Choroid plexus epithelial cell (primary cell): ENCODE data around the gene TMEM191C.
"Not testable (repeated sequence)": the region's sequence is repeated elsewhere in the genome, so short reads cannot be mapped to it uniquely, and the experiment has no call there.

Experiments
- DNase-seq: peaks from one replicate; pipeline ENCODE4 v3.0.0-alpha.2; 2010; ENCODE audit warnings: low read depth
- H3K4me3 ChIP-seq: 2 replicates; pipeline ENCODE4 v1.5.1; 2011; ENCODE audit warnings: low read depth, mild to moderate bottlenecking, control low read depth, low read length, moderate library complexity

Gene TMEM191C

DNA sequence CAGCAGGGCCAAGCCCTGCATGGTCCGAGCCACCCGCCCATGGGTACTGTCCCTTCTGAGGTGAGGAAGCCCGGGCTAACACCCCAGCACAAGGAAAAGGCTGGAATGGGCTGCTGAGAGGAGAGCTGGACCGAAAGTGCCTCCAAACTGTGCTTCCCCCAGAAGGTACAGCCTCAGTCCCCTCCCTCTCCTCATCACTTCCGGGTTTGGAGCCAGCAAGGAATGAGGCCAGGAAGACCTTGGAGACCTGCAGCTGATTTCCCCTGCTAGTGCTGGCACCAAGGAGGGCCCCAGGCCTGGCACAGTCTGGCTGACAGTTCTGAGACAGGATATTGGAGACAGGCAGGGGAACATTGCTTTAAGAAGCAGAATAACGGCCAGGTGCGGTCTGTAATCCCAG lies 31.3 kb downstream of the TMEM191C start:
- DNase-seq, H3K4me3 ChIP-seq: not testable (repeated sequence)

DNA sequence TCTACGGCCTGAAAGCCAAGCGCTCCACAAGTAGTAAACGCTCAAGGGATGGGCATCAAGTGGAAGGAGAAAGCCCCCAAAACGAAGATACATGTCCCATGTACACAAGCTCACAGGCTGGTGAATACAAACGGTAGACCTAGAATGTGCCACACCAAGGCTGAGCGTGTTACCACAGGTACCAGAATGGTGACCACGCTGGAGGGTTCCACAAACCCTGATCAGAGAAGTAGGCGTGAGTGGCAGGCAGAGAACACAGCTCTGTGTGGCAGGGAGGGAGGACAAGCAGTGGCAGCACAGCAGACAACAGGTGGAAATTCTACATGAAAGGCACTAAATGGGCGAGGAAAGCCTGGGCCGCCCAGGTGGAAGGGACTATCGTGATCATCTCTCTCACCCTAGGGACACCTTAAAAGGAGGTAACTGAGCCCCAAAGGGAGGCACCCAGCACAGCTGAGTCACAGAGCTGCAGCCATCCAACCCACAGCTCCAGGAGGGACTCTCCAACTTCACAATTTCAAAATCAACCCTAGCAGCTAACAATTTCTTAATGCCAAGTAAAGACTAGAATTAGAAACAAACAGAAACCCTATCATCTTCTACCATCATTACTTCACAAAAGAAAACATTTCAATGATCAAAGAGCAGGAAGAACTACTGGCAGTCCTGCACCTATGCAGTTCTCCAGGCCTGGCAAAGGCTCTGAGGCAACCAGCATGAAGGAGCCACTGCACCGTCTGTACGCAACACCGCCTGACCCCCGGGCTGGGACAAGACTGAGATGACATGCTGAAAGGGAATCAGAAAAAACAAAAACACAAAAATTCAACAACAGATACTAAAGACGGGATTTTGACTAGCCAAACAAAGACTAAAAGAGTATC lies 32.7 kb downstream of the TMEM191C start:
- H3K4me3 ChIP-seq, DNase-seq: not testable (repeated sequence)

DNA sequence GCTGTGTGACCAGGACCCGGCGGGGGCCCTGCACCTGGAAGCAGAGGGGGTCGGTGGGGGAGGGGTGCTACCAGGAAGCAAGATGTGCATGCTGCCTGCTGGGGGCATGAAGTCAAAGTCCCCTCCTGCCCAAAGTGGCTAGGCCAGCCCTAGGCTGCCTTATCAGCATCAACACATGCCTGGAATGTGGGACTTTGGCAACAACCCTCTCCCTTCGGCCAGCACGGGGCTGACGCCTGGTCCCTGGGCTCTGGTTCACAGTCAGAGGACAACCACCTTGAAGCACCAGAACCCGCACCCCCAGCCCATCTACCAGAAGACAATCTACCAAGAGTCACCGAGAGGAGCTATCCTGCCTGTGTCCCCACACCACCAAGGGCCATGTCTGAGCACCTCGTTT lies 43.2 kb downstream of the TMEM191C start:
- not testable (repeated sequence) for H3K4me3 ChIP-seq, DNase-seq

DNA sequence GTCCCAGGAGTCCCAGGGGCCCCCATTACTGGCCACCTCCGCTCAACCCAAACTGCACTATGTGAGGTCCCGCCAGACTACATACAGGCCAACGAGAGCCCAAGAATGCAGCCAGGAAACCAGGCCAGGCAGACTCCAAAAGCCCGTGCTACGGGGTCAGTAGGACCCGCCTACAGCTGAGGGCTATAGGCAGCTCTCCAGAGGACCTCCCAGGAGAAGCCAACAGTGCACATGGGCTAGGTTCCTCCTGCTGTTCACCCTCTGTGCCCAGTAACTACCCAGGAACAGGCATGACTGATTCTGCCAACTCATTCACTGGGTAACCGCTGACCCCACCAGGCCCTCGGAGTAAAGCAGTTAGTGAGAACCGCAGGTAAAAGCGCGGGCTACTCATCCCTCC lies 44.8 kb downstream of the TMEM191C start:
- H3K4me3 ChIP-seq, DNase-seq: not testable (repeated sequence)

DNA sequence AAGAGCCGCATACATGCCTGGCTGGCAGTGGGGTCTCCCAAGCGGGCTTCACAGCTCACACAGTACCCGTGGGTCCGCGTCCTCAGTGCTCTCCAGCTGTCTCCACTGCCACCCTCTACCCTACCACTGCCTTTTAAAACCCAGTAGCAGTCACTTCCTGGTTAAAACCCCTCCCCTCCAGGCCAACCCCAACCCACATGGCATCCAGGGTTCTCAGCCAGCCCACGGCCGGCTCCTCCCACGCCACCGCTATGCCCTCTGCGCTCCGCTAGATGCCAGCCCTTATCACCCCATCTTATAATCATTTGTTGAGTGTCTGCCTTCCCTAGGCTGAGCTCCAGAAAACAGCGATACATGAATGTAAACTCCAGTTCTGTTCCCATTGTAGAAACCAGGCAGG lies 46.9 kb downstream of the TMEM191C start:
- not testable (repeated sequence) for H3K4me3 ChIP-seq, DNase-seq

DNA sequence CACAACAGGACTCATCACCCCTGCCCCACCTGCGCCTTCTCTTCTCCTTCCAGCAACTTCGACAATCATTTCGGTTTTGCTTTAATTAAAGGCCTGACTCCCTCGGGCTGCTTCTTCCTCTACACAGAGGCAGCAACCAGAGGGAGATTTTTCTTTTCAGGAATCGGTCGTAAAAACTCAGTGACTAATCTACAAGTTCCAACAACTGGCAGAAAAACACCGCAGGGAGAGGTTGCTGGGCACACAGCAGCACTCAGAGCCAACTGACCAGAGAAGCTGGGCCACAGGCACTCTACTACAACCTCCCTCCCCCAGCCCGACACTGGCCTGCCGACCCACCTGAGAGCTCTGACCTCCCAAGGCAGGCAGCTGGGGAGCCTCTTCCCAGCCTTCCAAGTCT lies 48.0 kb downstream of the TMEM191C start:
- not testable (repeated sequence) for DNase-seq, H3K4me3 ChIP-seq

DNA sequence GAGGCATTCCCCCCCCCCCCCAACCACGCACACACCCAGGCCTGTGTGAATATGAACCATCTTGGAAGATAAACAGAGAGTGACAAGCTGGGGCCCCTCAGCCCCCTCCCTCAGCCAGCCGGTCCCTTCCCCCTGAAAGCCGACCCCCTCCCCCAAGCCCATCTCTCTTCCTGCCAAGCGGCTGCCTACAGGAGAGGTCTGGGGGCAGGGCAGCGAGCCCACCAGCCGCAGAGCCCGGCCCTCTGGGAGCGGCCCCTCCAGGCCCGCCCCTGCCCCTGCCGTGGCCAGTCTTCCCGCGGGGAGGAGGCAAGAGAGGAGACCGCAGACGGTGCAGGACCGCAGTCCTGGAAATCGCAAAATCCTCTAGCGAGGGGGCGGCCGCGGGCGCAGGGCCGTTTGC lies 49.3 kb downstream of the TMEM191C start:
- DNase-seq, H3K4me3 ChIP-seq: not testable (repeated sequence)

DNA sequence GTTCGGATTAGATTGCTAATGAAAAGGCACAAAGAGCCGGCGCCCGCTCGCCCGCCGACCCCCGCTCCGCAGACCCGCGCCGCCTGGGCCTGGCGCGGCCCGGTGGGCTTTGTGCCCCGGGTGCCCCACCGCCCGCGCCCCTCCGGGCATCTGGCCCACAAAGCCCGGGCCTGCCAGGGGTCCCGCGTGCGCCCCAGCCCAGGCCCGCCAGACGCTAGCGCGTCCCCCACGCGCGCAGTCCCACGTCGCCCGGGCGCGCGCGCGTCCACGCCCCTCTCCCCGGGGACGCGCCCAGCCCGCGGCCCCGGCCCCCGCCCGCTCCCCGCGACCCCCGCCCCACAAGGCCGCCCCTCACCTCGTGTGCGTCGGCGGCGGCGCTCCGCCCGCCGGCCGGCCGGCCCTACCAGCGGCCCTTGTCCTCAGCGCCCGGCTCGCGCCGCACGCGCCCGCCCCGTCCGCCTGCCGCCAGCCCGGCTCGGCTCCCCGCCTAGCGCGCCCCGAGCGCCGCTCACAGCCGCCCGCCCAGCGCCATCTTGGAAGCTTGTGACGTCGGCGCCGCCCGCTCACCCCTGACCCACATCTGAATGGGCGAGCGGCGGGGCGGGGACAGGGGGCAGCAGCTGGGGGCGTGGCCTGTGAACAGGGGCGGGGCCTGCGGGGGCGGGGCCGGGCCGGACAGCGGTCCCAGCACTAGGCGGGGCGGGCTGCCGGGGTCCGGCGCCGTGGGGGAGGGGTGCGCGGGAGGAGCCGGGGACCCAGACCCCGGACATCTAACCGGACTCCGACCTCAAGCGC lies 50.0 kb downstream of the TMEM191C start:
- not testable (repeated sequence) for DNase-seq, H3K4me3 ChIP-seq
